WTC11 (cell line): ENCODE measurements around the gene ARHGAP10.

Experiments used
- GRHL2 ChIP-seq: fragments of 250-450 bp; sonication (Bioruptor Pico); IDR thresholded peaks from 2 replicates; pipeline ENCODE4 v1.8.0; 2022; ENCODE audit warnings: mild to moderate bottlenecking, moderate library complexity; ENCODE audit not compliant: insufficient replicate concordance, severe bottlenecking
- NR3C1 ChIP-seq: sonication (generic); formaldehyde crosslinking; conservative IDR thresholded peaks from 2 replicates; pipeline ENCODE4 v1.8.1; 2023; ENCODE audit warnings: low read depth, mild to moderate bottlenecking, missing genetic modification reagents
- TF ChIP-seq, protein P1 (sequence below): fragments of 200-600 bp; IDR thresholded peaks from 2 replicates; pipeline ENCODE4 v1.8.0; 2022; ENCODE audit warnings: antibody characterized with exemption

DNA sequence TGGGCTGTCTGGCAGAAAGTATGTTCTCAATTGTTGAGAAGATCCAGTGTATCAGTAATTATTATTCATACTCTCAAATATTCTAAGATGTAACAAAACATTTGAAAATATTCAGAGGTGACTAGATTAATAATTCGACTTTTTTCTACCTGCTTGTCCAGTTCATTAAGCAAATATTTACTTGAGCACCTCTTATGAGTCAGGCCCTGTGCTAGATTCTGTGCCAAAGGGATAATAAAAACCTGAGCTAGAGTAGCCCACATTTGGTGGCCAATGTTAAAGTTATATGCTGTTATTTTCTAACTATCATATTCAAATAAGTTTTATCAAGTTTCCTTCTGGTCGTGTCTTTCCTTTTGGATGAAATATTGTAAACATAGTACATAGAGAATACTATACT, 58.5 kb downstream of the ARHGAP10 start:
- TF ChIP-seq, protein P1, sequence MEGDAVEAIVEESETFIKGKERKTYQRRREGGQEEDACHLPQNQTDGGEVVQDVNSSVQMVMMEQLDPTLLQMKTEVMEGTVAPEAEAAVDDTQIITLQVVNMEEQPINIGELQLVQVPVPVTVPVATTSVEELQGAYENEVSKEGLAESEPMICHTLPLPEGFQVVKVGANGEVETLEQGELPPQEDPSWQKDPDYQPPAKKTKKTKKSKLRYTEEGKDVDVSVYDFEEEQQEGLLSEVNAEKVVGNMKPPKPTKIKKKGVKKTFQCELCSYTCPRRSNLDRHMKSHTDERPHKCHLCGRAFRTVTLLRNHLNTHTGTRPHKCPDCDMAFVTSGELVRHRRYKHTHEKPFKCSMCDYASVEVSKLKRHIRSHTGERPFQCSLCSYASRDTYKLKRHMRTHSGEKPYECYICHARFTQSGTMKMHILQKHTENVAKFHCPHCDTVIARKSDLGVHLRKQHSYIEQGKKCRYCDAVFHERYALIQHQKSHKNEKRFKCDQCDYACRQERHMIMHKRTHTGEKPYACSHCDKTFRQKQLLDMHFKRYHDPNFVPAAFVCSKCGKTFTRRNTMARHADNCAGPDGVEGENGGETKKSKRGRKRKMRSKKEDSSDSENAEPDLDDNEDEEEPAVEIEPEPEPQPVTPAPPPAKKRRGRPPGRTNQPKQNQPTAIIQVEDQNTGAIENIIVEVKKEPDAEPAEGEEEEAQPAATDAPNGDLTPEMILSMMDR: no peak
- no peak for TF ChIP-seq NR3C1 (CRISPR knock-in tag)
- no peak for TF ChIP-seq GRHL2 (CRISPR knock-in tag)
